Muscle layer of duodenum (tissue), 2 donors: ENCODE data around the gene CFDP1.
"Not testable (repeated sequence)": the region's sequence is repeated elsewhere in the genome, so short reads cannot be mapped to it uniquely, and the experiment has no call there.

ENCODE experiments used
- H3K27ac ChIP-seq: one replicate; pipeline ENCODE4 v1.7.0; 2013; ENCODE audit warnings: mild to moderate bottlenecking, low read length
- H3K27me3 ChIP-seq: one replicate; pipeline ENCODE4 v1.7.0; 2013; ENCODE audit warnings: low read depth, mild to moderate bottlenecking, control low read depth, low read length
- H3K36me3 ChIP-seq, 2 donors: one replicate each; pipeline ENCODE4 v1.7.0; 2013; ENCODE audit warnings: low read length in 2 of 2, control low read depth in 1 of 2, mild to moderate bottlenecking in 1 of 2; ENCODE audit not compliant: insufficient read depth in 2 of 2, control insufficient read depth in 1 of 2
- H3K4me1 ChIP-seq, 2 donors: one replicate each; pipeline ENCODE4 v1.7.0; 2013; ENCODE audit warnings: low read length in 2 of 2, mild to moderate bottlenecking in 2 of 2, control low read depth in 1 of 2, moderate library complexity in 1 of 2; ENCODE audit not compliant: insufficient read depth in 2 of 2, control insufficient read depth in 1 of 2
- H3K4me3 ChIP-seq, 2 donors: one replicate each; pipeline ENCODE4 v1.7.0; 2013; ENCODE audit warnings: low read length in 2 of 2, low read depth in 1 of 2, mild to moderate bottlenecking in 1 of 2
- H3K9me3 ChIP-seq, 2 donors: one replicate each; pipeline ENCODE4 v1.7.0; 2013; ENCODE audit warnings: low read length in 2 of 2, control low read depth in 1 of 2, mild to moderate bottlenecking in 1 of 2; ENCODE audit not compliant: control insufficient read depth in 1 of 2
- donor health status: healthy.

The CFDP1 gene

GRCh38 chr16:75457485-75458021 is 24.2 kb upstream of the CFDP1 start:
- Histone ChIP-seq H3K27ac (no peak overlapping the region), H3K27me3 (no peaks in the 10 kb centered on the region), H3K4me1 (peaks cover 8 to 14% of the 10 kb centered on the region in 2 donors), H3K4me3 (no peak overlapping the region), H3K9me3 (no peaks in the 10 kb centered on the region), H3K36me3 (no peaks in the 10 kb centered on the region)

DNA sequence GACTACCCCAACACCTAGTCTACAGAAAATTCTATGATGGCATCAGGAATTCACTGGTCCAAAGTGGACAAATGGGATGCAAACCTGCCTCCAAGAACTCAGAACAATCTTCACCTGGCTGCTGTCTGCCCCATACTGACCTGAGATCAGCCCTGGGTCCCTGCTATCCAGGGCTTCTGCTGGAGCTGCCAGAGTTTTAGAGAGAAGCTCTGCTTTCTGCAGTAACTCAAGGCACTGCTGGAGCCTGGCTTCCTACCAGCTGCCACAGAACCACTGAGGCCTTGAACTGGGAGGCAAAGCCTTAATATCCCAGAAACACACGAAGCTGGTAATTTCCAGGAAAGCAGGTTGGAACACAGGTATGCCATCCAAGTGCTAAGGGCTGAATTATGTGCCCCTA is 23.7 kb upstream of the CFDP1 start:
- Histone ChIP-seq H3K27ac (no peak overlapping the region), H3K27me3 (no peaks in the 10 kb centered on the region), H3K4me1 (peaks cover 8 to 12% of the 10 kb centered on the region in 2 donors), H3K4me3 (no peak overlapping the region), H3K9me3 (no peaks in the 10 kb centered on the region), H3K36me3 (no peaks in the 10 kb centered on the region)

DNA sequence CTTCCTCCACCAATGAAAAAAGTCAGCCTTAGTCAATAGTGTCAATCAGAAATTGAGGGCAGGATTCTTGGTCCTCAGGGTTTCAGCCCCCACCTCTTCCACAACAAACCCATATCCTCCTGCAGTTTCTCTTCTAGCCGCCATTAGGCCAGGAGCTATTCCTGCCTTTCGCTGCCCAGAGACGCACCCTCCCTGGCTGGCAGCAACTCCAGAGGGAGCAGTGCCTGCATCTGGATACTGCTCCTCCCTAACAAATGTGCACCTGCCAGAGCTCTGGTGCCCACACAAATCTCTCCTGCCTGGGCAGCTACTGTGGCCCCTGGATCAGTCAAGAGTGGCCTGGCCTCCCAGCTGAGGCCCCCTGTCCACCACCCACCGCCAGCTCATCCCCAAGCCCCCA is 23.2 kb upstream of the CFDP1 start:
- not testable (repeated sequence) for H3K27me3 ChIP-seq, H3K27ac ChIP-seq, H3K4me3 ChIP-seq, H3K9me3 ChIP-seq, H3K36me3 ChIP-seq
- H3K4me1 ChIP-seq: peaks cover 8 to 10% of the 10 kb centered on the region in 2 donors

- H3K27ac ChIP-seq: no peak overlapping the region
- no peaks in the 10 kb centered on the region for H3K9me3 ChIP-seq
- H3K27me3 ChIP-seq: no peaks in the 10 kb centered on the region
- H3K36me3 ChIP-seq: peaks cover 4 to 9% of the 10 kb centered on the region in 2 donors
- no peak overlapping the region for H3K4me3 ChIP-seq
- peaks cover 5 to 8% of the 10 kb centered on the region in 2 donors for H3K4me1 ChIP-seq
Observed at GRCh38 chr16:75455677-75456076, 22.4 kb upstream of the CFDP1 start.

GRCh38 chr16:75452464-75453190 is 19.3 kb upstream of the CFDP1 start:
- Histone ChIP-seq H3K27me3 (no peaks in the 10 kb centered on the region), H3K9me3 (no peaks in the 10 kb centered on the region), H3K4me3 (no peak overlapping the region), H3K36me3 (peaks cover 11 to 20% of the 10 kb centered on the region in 2 donors), H3K27ac (no peak overlapping the region), H3K4me1 (peaks cover 0 to 3% of the 10 kb centered on the region in 2 donors)

GRCh38 chr16:75446416-75446815 is 13.1 kb upstream of the CFDP1 start:
- Histone ChIP-seq H3K27me3 (no peaks in the 10 kb centered on the region), H3K36me3 (peaks cover 18% of the 10 kb centered on the region in 2 donors), H3K4me1 (no peaks in the 10 kb centered on the region), H3K4me3 (no peak overlapping the region), H3K9me3 (no peaks in the 10 kb centered on the region), H3K27ac (no peak overlapping the region)

DNA sequence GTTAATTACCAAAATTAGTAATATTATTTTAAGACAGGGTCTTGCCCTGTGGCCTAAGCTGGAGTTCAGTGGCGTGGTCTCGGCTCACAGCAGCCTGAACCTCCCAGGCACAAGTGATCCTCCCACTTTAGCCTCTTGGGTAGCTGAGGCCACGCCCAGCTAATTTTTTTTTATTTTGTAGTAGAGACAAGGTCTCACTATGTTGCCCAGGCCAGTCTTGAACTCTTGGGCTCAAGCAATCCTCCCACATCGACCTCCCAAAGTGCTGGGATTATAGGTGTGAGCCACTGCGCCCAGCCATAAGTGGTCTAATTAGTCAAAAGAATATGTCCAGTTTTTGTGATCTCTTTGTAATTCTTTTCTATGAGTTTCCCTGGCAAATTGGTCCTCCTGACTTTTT is 12.0 kb upstream of the CFDP1 start:
- Histone ChIP-seq H3K36me3 (peaks cover 7 to 14% of the 10 kb centered on the region in 2 donors), H3K27me3 (no peaks in the 10 kb centered on the region), H3K27ac (no peak overlapping the region), H3K4me1 (no peaks in the 10 kb centered on the region), H3K4me3 (no peak overlapping the region), H3K9me3 (no peaks in the 10 kb centered on the region)

DNA sequence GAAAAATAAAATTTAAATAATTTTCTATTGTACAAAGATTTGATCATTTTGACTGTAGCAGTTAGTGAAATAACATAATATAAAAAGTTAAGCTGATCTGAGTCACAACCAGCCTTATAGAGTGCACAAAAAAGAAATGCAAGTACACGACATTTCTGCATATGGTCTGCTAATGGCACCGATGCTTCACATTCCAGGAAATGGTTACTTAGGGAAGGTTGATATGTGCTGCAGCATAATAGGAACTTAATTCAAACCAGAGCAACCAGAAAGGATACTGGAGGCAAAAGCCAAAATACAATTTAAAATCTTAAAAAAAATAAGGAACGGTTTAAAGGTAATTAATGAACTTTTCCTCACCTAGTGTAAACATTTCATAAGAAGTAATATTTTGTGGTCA is 10.0 kb upstream of the CFDP1 start:
- Histone ChIP-seq H3K27me3 (no peaks in the 10 kb centered on the region), H3K4me3 (no peak overlapping the region), H3K36me3 (peaks cover 0 to 14% of the 10 kb centered on the region in 2 donors), H3K9me3 (no peaks in the 10 kb centered on the region), H3K27ac (no peak overlapping the region), H3K4me1 (no peaks in the 10 kb centered on the region)

- Histone ChIP-seq H3K27ac (peak overlapping the region; percentile 100), H3K4me1 (peaks cover 0 to 2% of the 10 kb centered on the region in 2 donors), H3K9me3 (no peaks in the 10 kb centered on the region), H3K4me3 (peak overlapping the region; percentile 82 to 96), H3K27me3 (no peaks in the 10 kb centered on the region), H3K36me3 (no peaks in the 10 kb centered on the region)
Observed at GRCh38 chr16:75433732-75434413, 570 bp upstream of the CFDP1 start.

DNA sequence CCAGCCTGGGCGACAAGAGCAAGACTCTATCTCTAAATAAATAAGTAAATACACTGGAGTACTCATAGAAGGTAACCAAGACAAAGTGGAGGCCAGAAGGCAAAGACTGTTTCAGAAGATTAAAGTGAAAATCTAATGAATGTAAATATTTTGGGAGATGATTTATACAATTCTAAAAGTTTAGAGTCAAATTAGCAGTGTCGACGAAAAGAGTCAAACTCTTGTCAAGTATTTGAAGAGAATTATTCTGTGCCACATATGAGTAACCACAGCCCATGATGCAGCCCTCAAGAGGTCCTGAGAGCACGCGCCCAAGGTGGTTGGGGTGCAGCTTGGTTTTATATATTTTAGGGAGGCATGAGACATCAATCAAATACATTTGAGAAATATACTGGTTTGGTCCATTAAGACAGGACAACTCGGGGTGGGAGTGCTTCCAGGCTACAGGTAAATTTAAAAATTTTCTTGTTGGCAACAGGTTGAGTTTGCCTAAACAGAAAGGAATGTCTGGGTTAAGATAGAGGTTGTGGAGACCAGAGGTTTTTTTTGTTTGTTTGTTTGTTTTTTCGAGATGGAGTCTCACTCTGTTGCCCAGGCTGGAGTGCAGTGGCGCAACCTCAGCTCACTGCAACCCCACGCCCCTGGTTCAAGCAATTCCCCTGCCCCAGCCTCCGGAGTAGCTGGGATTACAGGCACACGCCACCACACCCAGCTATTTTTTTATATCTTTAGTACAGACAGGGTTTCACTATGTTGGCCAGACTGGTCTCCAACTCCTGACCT is 3.5 kb downstream of the CFDP1 start:
- Histone ChIP-seq H3K4me3 (no peak overlapping the region), H3K4me1 (peaks cover 0 to 2% of the 10 kb centered on the region in 2 donors), H3K9me3 (no peaks in the 10 kb centered on the region), H3K36me3 (no peaks in the 10 kb centered on the region), H3K27me3 (no peaks in the 10 kb centered on the region), H3K27ac (no peak overlapping the region)

DNA sequence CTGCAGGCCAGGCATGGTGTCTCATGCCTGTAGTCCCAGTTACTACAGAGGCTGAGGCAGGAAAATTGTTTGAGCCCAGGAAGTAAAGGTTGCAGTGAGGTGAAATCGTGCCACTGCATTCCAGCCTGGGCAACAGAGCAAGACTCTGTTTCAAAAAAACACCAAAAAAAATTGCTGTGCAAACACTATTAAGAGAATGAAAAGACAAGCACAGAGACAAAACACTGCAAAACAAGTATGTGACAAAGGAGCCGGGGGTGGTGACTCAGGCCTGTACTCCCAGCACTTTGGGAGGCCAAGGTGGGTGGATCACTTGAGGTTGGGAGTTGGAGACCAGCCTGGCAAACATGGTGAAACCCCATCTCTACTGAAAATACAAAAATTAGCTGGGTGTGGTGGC is 6.8 kb downstream of the CFDP1 start:
- not testable (repeated sequence) for H3K27ac ChIP-seq

More for the DNA sequence above, 6.8 kb downstream of the CFDP1 start:
- H3K27me3 ChIP-seq, H3K4me1 ChIP-seq, H3K4me3 ChIP-seq, H3K9me3 ChIP-seq, H3K36me3 ChIP-seq: not testable (repeated sequence)
